Osteoblast (primary cell): ENCODE measurements around the gene SLC27A5. TPM values are rescaled to one million over a fixed set of nuclear protein-coding genes. Genes with fewer than 3 reads are reported as not detected.

Source experiments
- DNase-seq: peaks from one replicate; pipeline ENCODE4 v3.0.0; 2011; ENCODE audit warnings: low spot score, mixed read lengths; ENCODE audit not compliant: insufficient read length; ENCODE audit errors: missing footprints
- H2AFZ ChIP-seq: 2 replicates; pipeline ENCODE4 v1.6.0; 2011; ENCODE audit warnings: mild to moderate bottlenecking, low read length
- H3K27ac ChIP-seq: 2 replicates; pipeline ENCODE4 v1.5.1; 2011; ENCODE audit warnings: mild to moderate bottlenecking, low read depth, low read length, moderate library complexity
- H3K27me3 ChIP-seq: 2 replicates; pipeline ENCODE4 v1.6.0; 2012; ENCODE audit warnings: mild to moderate bottlenecking, control low read depth, inconsistent platforms, low read length, moderate library complexity; ENCODE audit not compliant: insufficient read depth
- H3K36me3 ChIP-seq: 2 replicates; pipeline ENCODE4 v1.5.1; 2011; ENCODE audit warnings: mild to moderate bottlenecking, low read length, control low read depth, moderate library complexity; ENCODE audit not compliant: insufficient read depth
- H3K4me1 ChIP-seq: 2 replicates; pipeline ENCODE4 v1.5.1; 2011; ENCODE audit warnings: mild to moderate bottlenecking, low read length, control low read depth, moderate library complexity; ENCODE audit not compliant: insufficient read depth
- H3K4me2 ChIP-seq: 2 replicates; pipeline ENCODE4 v1.6.0; 2011; ENCODE audit warnings: mild to moderate bottlenecking, low read length; ENCODE audit not compliant: insufficient read depth
- H3K4me3 ChIP-seq: fragments of 200-600 bp; sonication (generic); 3 replicates; pipeline ENCODE4 v1.5.1; 2012; ENCODE audit warnings: mild to moderate bottlenecking, low read length, inconsistent platforms; ENCODE audit not compliant: insufficient read depth
- H3K79me2 ChIP-seq: 2 replicates; pipeline ENCODE4 v1.6.0; 2012; ENCODE audit warnings: mild to moderate bottlenecking, low read length, control low read depth, inconsistent platforms; ENCODE audit not compliant: insufficient read depth
- H3K9me3 ChIP-seq: 2 replicates; pipeline ENCODE4 v1.5.1; 2011; ENCODE audit warnings: low read depth, low read length, control low read depth
- H4K20me1 ChIP-seq: 2 replicates; pipeline ENCODE4 v1.6.0; 2012; ENCODE audit warnings: mild to moderate bottlenecking, low read length, control low read depth; ENCODE audit not compliant: insufficient read depth
- total RNA-seq: library from RNA; depleted of rRNA; stranded (reverse); fragments of >200 nt; gene quantifications from 2 replicates; pipeline ENCODE4 v1.2.3, GENCODE V29; 2012
- TF ChIP-seq, protein P1 (sequence below): IDR thresholded peaks from 2 replicates; pipeline ENCODE4 v1.5.1; 2011; ENCODE audit warnings: mild to moderate bottlenecking, low read depth, low read length, moderate library complexity; ENCODE audit errors: extremely low read depth

SLC27A5 gene
- total RNA-seq, 1 donor = 6.5 TPM

DNA sequence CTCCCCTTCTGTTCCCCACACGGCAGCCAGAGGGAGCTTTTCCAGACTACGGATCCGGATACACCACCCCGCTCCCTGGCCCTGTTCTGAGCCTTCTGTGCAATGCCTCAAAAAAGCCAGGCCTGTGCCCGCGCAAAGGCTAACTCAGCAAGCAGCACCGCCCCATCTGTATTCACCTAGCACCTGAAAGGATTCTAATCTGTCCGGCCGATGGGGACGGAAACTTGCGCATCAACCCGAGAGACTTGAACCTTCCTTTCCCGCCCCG is 7.2 kb upstream of the SLC27A5 start:
- peaks cover 19% of the 10 kb centered on the region for H4K20me1 ChIP-seq
- H3K4me2 ChIP-seq = peak overlapping the region; percentile 99
- H3K27me3 ChIP-seq = no peaks in the 10 kb centered on the region
- peaks cover 45% of the 10 kb centered on the region for H3K79me2 ChIP-seq
- peak overlapping the region; percentile 81 for H3K27ac ChIP-seq
- peak overlapping the region; percentile 77 for H3K4me3 ChIP-seq
- H3K36me3 ChIP-seq = peaks cover 4% of the 10 kb centered on the region
- peak; percentile 96 for DNase-seq
- TF ChIP-seq, protein P1, sequence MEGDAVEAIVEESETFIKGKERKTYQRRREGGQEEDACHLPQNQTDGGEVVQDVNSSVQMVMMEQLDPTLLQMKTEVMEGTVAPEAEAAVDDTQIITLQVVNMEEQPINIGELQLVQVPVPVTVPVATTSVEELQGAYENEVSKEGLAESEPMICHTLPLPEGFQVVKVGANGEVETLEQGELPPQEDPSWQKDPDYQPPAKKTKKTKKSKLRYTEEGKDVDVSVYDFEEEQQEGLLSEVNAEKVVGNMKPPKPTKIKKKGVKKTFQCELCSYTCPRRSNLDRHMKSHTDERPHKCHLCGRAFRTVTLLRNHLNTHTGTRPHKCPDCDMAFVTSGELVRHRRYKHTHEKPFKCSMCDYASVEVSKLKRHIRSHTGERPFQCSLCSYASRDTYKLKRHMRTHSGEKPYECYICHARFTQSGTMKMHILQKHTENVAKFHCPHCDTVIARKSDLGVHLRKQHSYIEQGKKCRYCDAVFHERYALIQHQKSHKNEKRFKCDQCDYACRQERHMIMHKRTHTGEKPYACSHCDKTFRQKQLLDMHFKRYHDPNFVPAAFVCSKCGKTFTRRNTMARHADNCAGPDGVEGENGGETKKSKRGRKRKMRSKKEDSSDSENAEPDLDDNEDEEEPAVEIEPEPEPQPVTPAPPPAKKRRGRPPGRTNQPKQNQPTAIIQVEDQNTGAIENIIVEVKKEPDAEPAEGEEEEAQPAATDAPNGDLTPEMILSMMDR = peak; percentile 75
- H3K9me3 ChIP-seq = no peaks in the 10 kb centered on the region
- peaks cover 14% of the 10 kb centered on the region for H3K4me1 ChIP-seq
- H2AFZ ChIP-seq = peak overlapping the region; percentile 99

DNA sequence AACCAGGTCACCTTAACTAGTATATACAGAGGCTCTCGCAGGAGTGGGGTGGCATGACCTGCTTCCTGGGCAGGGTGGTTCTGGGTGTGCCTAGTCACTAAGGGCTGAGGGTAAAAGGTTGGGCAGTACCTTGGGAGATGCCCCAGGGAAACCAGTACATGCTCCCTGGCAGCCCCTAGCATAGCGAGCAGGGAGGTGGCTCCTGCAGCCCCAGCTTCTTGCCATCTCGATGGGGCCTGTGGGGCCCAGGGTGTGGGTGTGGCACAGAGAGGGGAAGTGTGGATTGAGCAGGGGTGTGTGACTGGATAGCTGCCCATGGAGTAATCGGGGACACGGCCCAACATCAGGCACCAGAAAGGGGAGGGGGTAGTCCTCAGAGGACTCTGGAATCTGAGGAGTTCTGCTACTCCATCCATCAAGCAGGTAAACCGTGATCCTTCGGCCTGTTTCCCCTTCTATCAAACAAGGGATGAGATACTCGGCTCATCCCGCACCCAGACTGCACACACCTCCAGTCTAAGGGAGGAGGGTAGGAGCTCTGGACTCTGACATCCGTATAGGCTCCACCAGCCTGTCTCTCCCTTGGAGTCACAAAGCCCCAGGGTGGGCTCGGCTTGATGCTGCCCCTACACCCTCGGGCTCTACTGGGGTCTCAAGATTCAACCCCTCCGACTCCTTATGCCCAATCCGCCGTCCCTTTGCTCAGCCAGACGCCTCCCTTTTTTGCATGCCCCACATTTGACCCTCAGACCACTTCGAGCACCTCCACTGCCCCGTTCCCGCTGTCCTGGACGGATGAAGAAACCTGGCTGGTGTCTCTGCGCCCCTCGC is 6.7 kb upstream of the SLC27A5 start:
- H3K4me2 ChIP-seq = peak overlapping the region; percentile 99
- TF ChIP-seq, protein P1 = no peak
- H3K4me3 ChIP-seq = peak overlapping the region; percentile 77
- peaks cover 19% of the 10 kb centered on the region for H4K20me1 ChIP-seq
- H3K27me3 ChIP-seq = no peaks in the 10 kb centered on the region
- H3K27ac ChIP-seq = peak overlapping the region; percentile 81
- H2AFZ ChIP-seq = peak overlapping the region; percentile 99
- peaks cover 45% of the 10 kb centered on the region for H3K79me2 ChIP-seq
- peaks cover 4% of the 10 kb centered on the region for H3K36me3 ChIP-seq
- peak; percentile 80 for DNase-seq
- H3K9me3 ChIP-seq = no peaks in the 10 kb centered on the region
- H3K4me1 ChIP-seq = peaks cover 14% of the 10 kb centered on the region

DNA sequence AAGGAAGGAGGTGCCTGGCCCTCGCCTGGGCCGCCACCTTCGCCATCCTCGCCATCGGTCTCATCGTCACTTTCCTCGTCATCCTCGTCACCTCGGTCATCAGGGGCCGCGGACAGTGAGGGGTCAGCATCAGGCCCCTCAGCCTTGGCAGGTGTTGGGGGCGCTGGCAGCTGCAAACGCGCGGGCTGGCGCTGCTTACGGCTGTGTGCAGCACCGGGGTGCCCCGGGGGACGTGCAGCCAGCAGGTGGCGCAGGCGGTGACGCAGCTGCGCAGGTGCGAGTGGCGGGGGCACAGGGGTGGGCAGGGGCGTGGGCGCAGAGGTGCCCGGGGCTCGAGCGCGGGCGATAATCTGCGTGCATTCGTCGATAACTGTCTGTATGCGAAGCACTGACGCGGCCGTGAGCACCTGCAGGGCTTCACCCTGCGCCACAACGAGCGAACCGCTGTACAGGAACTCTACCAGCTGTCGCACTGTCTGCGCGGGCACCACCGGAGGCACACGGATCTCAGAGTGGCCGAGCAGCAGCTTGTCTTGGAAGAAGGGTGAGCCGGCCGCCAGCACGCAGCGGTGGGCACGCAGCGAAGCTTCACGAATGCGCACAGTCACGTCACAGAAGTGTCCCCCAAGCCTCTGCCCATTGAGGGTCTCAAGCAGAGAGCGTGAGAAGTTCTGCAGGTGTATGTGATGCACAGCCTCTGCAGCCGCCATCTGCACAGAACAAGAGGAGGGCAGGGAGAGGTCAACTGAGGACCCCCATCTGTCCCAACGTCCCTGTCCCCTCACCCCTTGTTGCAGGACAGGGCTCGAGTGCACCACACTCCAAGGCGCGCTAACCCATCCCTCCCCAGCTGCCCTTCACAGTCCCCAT is 5.4 kb upstream of the SLC27A5 start:
- H3K79me2 ChIP-seq = peaks cover 45% of the 10 kb centered on the region
- no peaks in the 10 kb centered on the region for H3K27me3 ChIP-seq
- H3K27ac ChIP-seq = no peak overlapping the region
- H3K36me3 ChIP-seq = peaks cover 9% of the 10 kb centered on the region
- no peak overlapping the region for H3K4me2 ChIP-seq
- H4K20me1 ChIP-seq = peaks cover 24% of the 10 kb centered on the region
- TF ChIP-seq, protein P1 = no peak
- DNase-seq = no peak
- H3K9me3 ChIP-seq = no peaks in the 10 kb centered on the region
- peaks cover 14% of the 10 kb centered on the region for H3K4me1 ChIP-seq
- H3K4me3 ChIP-seq = no peak overlapping the region
- H2AFZ ChIP-seq = no peak overlapping the region
